ENCODE results near the gene DHRS7B. TPM values are rescaled to one million over a fixed set of nuclear protein-coding genes. Genes with fewer than 3 reads are reported as not detected.

The DHRS7B gene
- polyA plus RNA-seq, 1 of the 3 experiments (the other 2 are of a cell fraction) = 17.8 TPM

GRCh38 chr17:21168555-21168865 is 41.7 kb downstream of the DHRS7B start (continued):
- TF ChIP-seq REST (IDR thresholded peaks at IDR 0.05; ENCODE audit: low read depth, low read length) (no peak), TCF12 (IDR thresholded peaks at IDR 0.05) (no peak), GABPA (IDR thresholded peaks at IDR 0.05; ENCODE audit: low read depth) (no peak), RFX5 (IDR thresholded peaks at IDR 0.05; ENCODE audit: low read length) (no peak), PBX3 (IDR thresholded peaks at IDR 0.05) (no peak), YY1 (IDR thresholded peaks at IDR 0.05; ENCODE audit: low read depth) (no peak), MEF2A (IDR thresholded peaks at IDR 0.05; ENCODE audit: borderline replicate concordance, low read depth) (no peak), USF1 (IDR thresholded peaks at IDR 0.05; ENCODE audit: borderline replicate concordance, low read depth) (no peak), RAD21 (IDR thresholded peaks at IDR 0.05; ENCODE audit: low read length) (no peak), CHD2 (IDR thresholded peaks at IDR 0.05; ENCODE audit: low read length, partially characterized antibody) (no peak), RXRA (IDR thresholded peaks at IDR 0.05; ENCODE audit: borderline replicate concordance, low read depth) (no peak)

GRCh38 chr17:21169496-21169895 is 42.7 kb downstream of the DHRS7B start:
- H3K36me3 ChIP-seq (replicated peaks in 1 of 2; ENCODE audit: control insufficient read depth in 1 of 2, insufficient read depth in 2 of 2, low read length in 1 of 2) = no peaks in the 10 kb centered on the region
- DNase-seq = no peak
- no peaks in the 10 kb centered on the region for H3K9me2 ChIP-seq
- H2AFZ ChIP-seq (ENCODE audit: low read depth) = no peak overlapping the region
- WGBS (ENCODE audit: low lambda C conversion rate) = 92% methylated on average over 2 of the region's 7 CpGs
- ChIA-PET CTCF (interaction anchor here (1.0 to 1.2 kb wide), 2 partner anchors 41 to 44 kb away, joined by 3 read pairs; partner anchors contain the start of gene TMEM11), POLR2A (no interaction called here)
- no peak overlapping the region for H3K4me2 ChIP-seq
- no peaks in the 10 kb centered on the region for H3K27me3 ChIP-seq (ENCODE audit: insufficient read depth)
- H4K20me1 ChIP-seq (ENCODE audit: insufficient read depth) = no peaks in the 10 kb centered on the region
- H3K9ac ChIP-seq = no peak overlapping the region
- no peaks in the 10 kb centered on the region for H3F3A ChIP-seq (replicated peaks; ENCODE audit: insufficient read depth)
- H3K4me1 ChIP-seq (ENCODE audit: control insufficient read depth in 1 of 2, insufficient read depth in 2 of 2, low read depth in 1 of 2, low read length in 1 of 2) = no peaks in the 10 kb centered on the region; a peak in 1 of 4 replicates
- H3K9me3 ChIP-seq = no peaks in the 10 kb centered on the region
- no peak overlapping the region for H3K27ac ChIP-seq (ENCODE audit: low read depth in 2 of 2, low read length in 1 of 2)
- H3K79me2 ChIP-seq (ENCODE audit: insufficient read depth) = no peaks in the 10 kb centered on the region
- H3K4me3 ChIP-seq (ENCODE audit: low read depth in 2 of 2, low read length in 1 of 2) = no peak overlapping the region
- TF ChIP-seq RAD21 (IDR thresholded peaks at IDR 0.05; ENCODE audit: low read length) (no peak), MAX (IDR thresholded peaks at IDR 0.05; ENCODE audit: low read depth) (no peak)

Measured in SK-N-SH (cell line).